Esophagus muscularis mucosa (tissue), 4 donors: ENCODE results near the gene RAI14. TPM values are rescaled to one million over a fixed set of nuclear protein-coding genes. Genes with fewer than 3 reads are reported as not detected.

Experiments
- DNase-seq: peaks from one replicate; pipeline ENCODE4 v3.0.0-alpha.2; 2017; ENCODE audit errors: extremely low spot score
- H3K27ac ChIP-seq, 4 donors: fragments of 200-600 bp; sonication (generic); replicated peaks in 1 of 4; 1 replicate in 3 of 4; 2 replicates in 1 of 4; pipeline ENCODE4 v1.5.1; 2016 to 2019; ENCODE audit warnings: mild to moderate bottlenecking in 1 of 4
- H3K27me3 ChIP-seq, 4 donors: fragments of 200-600 bp; sonication (generic); one replicate each; pipeline versions ENCODE4 v1.5.1 to v1.6.0; 2016 to 2019
- H3K36me3 ChIP-seq, 4 donors: fragments of 200-600 bp; sonication (generic); one replicate each; pipeline ENCODE4 v1.5.1; 2016 to 2019
- H3K4me1 ChIP-seq, 4 donors: fragments of 200-600 bp; sonication (generic); one replicate each; pipeline ENCODE4 v1.5.1; 2016 to 2019
- H3K4me3 ChIP-seq, 4 donors: fragments of 200-600 bp; sonication (generic); 1 replicate in 2 of 4; 2 replicates in 2 of 4; pipeline ENCODE4 v1.5.1; 2016 to 2019; ENCODE audit warnings: mild to moderate bottlenecking in 4 of 4, moderate library complexity in 1 of 4
- H3K9me3 ChIP-seq, 4 donors: fragments of 200-600 bp; sonication (generic); 1 replicate in 3 of 4; 2 replicates in 1 of 4; pipeline ENCODE4 v1.5.1; 2016 to 2019
- CTCF ChIP-seq, 3 experiments: fragments of 200-600 bp in 2 of 3; fragments of 450-650 bp in 1 of 3; sonication (generic) in 2 of 3; IDR thresholded peaks; one replicate each; pipeline ENCODE4 v1.5.1; 2017 to 2019; ENCODE audit warnings: antibody characterized with exemption in 3 of 3, mild to moderate bottlenecking in 2 of 3, moderate library complexity in 1 of 3
- EP300 ChIP-seq: sonication (generic); formaldehyde crosslinking; IDR thresholded peaks from one replicate; pipeline ENCODE4 v1.6.1; 2017; ENCODE audit warnings: antibody characterized with exemption
- POLR2A ChIP-seq: fragments of 450-650 bp; IDR thresholded peaks from one replicate; pipeline ENCODE4 v1.6.1; 2017; ENCODE audit warnings: antibody characterized with exemption, moderate library complexity, mild to moderate bottlenecking, low read depth
- POLR2AphosphoS5 ChIP-seq, 2 donors: sonication (generic); formaldehyde crosslinking; IDR thresholded peaks; one replicate each; pipeline ENCODE4 v1.6.1; 2017; ENCODE audit warnings: antibody characterized with exemption in 2 of 2
- WGBS: methylation state at CpG from one replicate; pipeline ENCODE4 v1.1.5; 2018; 5-methylcytosine and 5-hydroxymethylcytosine counted together
- intact Hi-C: fragments of 100-400 bp; cut with DNase I; formaldehyde crosslinking; loops from one replicate; pipeline ENCODE4 v1.15.1; 2023
- total RNA-seq, 4 donors: library from RNA; depleted of rRNA; stranded (reverse); fragments of >200 nt; gene quantifications; one replicate each; pipeline versions ENCODE4 v1.1.0 to v1.2.1, GENCODE V29; 2016

RAI14 gene
- total RNA-seq, 4 donors from 2014 or later = 57.3 to 76.4 (median 68.1) TPM

- H3K27me3 ChIP-seq = no peaks in the 10 kb centered on the region
- TF ChIP-seq POLR2A = no peak
- TF ChIP-seq EP300 = no peak
- no peak for TF ChIP-seq CTCF (IDR thresholded peaks at IDR 0.05)
- TF ChIP-seq POLR2AphosphoS5 (IDR thresholded peaks at IDR 0.05) = no peak
- DNase-seq = no peak
- intact Hi-C loops = no loop called here
- H3K9me3 ChIP-seq = no peaks in the 10 kb centered on the region
- 85% methylated on average over 7 of the region's 7 CpGs for WGBS
- H3K4me1 ChIP-seq = peaks cover 0 to 4% (median under 1%) of the 10 kb centered on the region in 4 donors
- H3K27ac ChIP-seq = no peak overlapping the region
- H3K4me3 ChIP-seq = no peak overlapping the region
- peaks cover 0 to 14% (median 0%) of the 10 kb centered on the region in 4 donors for H3K36me3 ChIP-seq
Measured at GRCh38 chr5:34663771-34664496, 7.8 kb downstream of the RAI14 start.

- no peaks in the 10 kb centered on the region for H3K27me3 ChIP-seq
- no peaks in the 10 kb centered on the region for H3K9me3 ChIP-seq
- H3K4me3 ChIP-seq = no peak overlapping the region
- TF ChIP-seq CTCF (IDR thresholded peaks at IDR 0.05) (no peak), EP300 (no peak), POLR2A (no peak), POLR2AphosphoS5 (IDR thresholded peaks at IDR 0.05) (no peak)
- H3K36me3 ChIP-seq = peaks cover 0 to 14% (median 0%) of the 10 kb centered on the region in 4 donors
- DNase-seq = no peak
- peaks cover 2 to 18% (median 14%) of the 10 kb centered on the region in 4 donors for H3K4me1 ChIP-seq
- WGBS = 90% methylated on average over 8 of the region's 8 CpGs
- intact Hi-C loops = no loop called here
- no peak overlapping the region for H3K27ac ChIP-seq
Measured at GRCh38 chr5:34666392-34667080, 10.4 kb downstream of the RAI14 start.

- no peak for DNase-seq
- WGBS = 85% methylated on average over 5 of the region's 5 CpGs
- TF ChIP-seq POLR2AphosphoS5 (IDR thresholded peaks at IDR 0.05) (no peak), POLR2A (no peak), EP300 (no peak)
- Histone ChIP-seq H3K9me3 (no peaks in the 10 kb centered on the region), H3K4me1 (peaks cover 2 to 22% (median 17%) of the 10 kb centered on the region in 4 donors), H3K27me3 (no peaks in the 10 kb centered on the region), H3K36me3 (peaks cover 0 to 14% (median 0%) of the 10 kb centered on the region in 4 donors), H3K4me3 (no peak overlapping the region), H3K27ac (no peak overlapping the region)
- intact Hi-C loops = no loop called here
Measured at GRCh38 chr5:34667705-34668104, 11.6 kb downstream of the RAI14 start.

GRCh38 chr5:34669931-34670516 lies 13.9 kb downstream of the RAI14 start:
- intact Hi-C loops = no loop called here
- Histone ChIP-seq H3K4me1 (peaks cover 19 to 45% (median 39%) of the 10 kb centered on the region in 4 donors), H3K9me3 (no peaks in the 10 kb centered on the region), H3K27me3 (no peaks in the 10 kb centered on the region), H3K36me3 (peaks cover 0 to 11% (median 0%) of the 10 kb centered on the region in 4 donors), H3K27ac (peak overlapping the region in 1 of 4 donors; percentile 8), H3K4me3 (no peak overlapping the region)
- no peak for TF ChIP-seq CTCF (IDR thresholded peaks at IDR 0.05)
- TF ChIP-seq POLR2AphosphoS5 (IDR thresholded peaks at IDR 0.05) = no peak
- TF ChIP-seq EP300 = no peak
- no peak for TF ChIP-seq POLR2A
- DNase-seq = no peak
- WGBS = 43% methylated on average over 7 of the region's 7 CpGs

- H3K36me3 ChIP-seq = peaks cover 0 to 11% (median 0%) of the 10 kb centered on the region in 4 donors
- no peak overlapping the region for H3K4me3 ChIP-seq
- 96% methylated on average over 1 of the region's 1 CpG for WGBS
- H3K9me3 ChIP-seq = no peaks in the 10 kb centered on the region
- peaks cover 19 to 57% (median 42%) of the 10 kb centered on the region in 4 donors for H3K4me1 ChIP-seq
- peak overlapping the region in 3 of 4 donors; percentile 72 to 80 (median 75) for H3K27ac ChIP-seq
- TF ChIP-seq CTCF (IDR thresholded peaks at IDR 0.05) = no peak
- TF ChIP-seq EP300 = no peak
- TF ChIP-seq POLR2A = no peak
- no peak for TF ChIP-seq POLR2AphosphoS5 (IDR thresholded peaks at IDR 0.05)
- intact Hi-C loops = no loop called here
- H3K27me3 ChIP-seq = no peaks in the 10 kb centered on the region
- no peak for DNase-seq
Measured at GRCh38 chr5:34672196-34672595, 16.1 kb downstream of the RAI14 start.
